Measurements from ENCODE around the gene CAMTA1. TPM values are rescaled to one million over a fixed set of nuclear protein-coding genes. Genes with fewer than 3 reads are reported as not detected.

CAMTA1 gene
- total RNA-seq, 1 experiment from 2014 or later = 60.0 TPM

DNA sequence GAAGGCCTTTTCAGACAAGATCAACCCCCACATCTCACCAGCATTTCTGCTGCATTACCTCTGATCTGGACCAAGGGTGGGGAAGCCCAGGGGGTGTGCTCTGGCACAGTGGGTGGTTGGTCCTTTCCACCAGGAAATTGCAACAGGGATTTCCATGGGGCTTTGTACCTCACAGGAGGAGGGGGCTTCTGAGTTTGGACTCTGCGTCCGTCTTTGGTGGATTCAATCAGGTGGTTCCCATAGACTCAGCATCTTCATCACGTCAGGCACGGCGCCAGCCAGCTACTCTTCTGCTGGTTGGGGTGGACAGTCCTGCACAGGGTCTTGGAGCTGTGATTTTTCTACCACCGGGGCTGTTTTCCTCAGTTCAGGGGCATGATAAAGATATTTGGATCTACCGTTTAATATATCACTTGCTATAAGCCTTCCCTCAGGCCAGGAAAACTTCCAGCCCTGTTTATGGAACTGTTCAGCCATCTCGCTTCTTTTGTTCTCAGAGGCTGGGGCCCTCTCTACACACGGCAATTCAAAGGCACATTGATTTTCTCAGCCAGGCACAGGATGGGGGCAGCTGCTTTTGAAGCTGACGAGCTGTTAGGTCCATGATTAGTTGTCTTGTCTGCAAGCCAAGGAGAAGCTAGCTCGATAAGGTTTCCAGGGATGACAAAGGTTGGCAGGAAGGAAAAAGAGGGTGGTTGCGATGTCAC, 467.3 kb downstream of the CAMTA1 start:
- intact Hi-C loops (cut with micrococcal nuclease; ENCODE audit: unreplicated experiment) = no loop called here
- no peak overlapping the region for H3K4me3 Mint-ChIP-seq (ENCODE audit: unreplicated experiment)
- no peak for DNase-seq
- Histone ChIP-seq H3K9me3 (no peaks in the 10 kb centered on the region), H3K4me1 (no peaks in the 10 kb centered on the region), H3K36me3 (ENCODE audit: control insufficient read depth, insufficient read depth, low read length) (no peaks in the 10 kb centered on the region), H3K27me3 (replicated peaks; ENCODE audit: control insufficient read depth, insufficient read depth, low read length) (no peaks in the 10 kb centered on the region; the same call in 1 of the 2 replicates), H3K4me3 (ENCODE audit: low read depth, low read length) (no peak overlapping the region)
- H3K36me3 Mint-ChIP-seq (ENCODE audit: insufficient read depth, unreplicated experiment) = no peaks in the 10 kb centered on the region
- BruUV-seq (replicated peaks) = no TSS peak
- ChIA-PET POLR2A (no interaction called here), CTCF (no interaction called here)
- H3K9me3 Mint-ChIP-seq (ENCODE audit: unreplicated experiment) = no peaks in the 10 kb centered on the region
- no peaks in the 10 kb centered on the region for H3K4me1 Mint-ChIP-seq (ENCODE audit: low read depth, unreplicated experiment)
- H3K27me3 Mint-ChIP-seq (ENCODE audit: insufficient read depth, unreplicated experiment) = peaks cover 20% of the 10 kb centered on the region
- TF ChIP-seq, protein P1, sequence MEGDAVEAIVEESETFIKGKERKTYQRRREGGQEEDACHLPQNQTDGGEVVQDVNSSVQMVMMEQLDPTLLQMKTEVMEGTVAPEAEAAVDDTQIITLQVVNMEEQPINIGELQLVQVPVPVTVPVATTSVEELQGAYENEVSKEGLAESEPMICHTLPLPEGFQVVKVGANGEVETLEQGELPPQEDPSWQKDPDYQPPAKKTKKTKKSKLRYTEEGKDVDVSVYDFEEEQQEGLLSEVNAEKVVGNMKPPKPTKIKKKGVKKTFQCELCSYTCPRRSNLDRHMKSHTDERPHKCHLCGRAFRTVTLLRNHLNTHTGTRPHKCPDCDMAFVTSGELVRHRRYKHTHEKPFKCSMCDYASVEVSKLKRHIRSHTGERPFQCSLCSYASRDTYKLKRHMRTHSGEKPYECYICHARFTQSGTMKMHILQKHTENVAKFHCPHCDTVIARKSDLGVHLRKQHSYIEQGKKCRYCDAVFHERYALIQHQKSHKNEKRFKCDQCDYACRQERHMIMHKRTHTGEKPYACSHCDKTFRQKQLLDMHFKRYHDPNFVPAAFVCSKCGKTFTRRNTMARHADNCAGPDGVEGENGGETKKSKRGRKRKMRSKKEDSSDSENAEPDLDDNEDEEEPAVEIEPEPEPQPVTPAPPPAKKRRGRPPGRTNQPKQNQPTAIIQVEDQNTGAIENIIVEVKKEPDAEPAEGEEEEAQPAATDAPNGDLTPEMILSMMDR (IDR thresholded peaks at IDR 0.05; ENCODE audit: insufficient read depth in 1 of 2, low read depth in 1 of 2, low read length in 1 of 2, severe bottlenecking in 1 of 2, unreplicated experiment in 1 of 2) = no peak
- no peak overlapping the region for H3K27ac Mint-ChIP-seq (ENCODE audit: unreplicated experiment)

DNA sequence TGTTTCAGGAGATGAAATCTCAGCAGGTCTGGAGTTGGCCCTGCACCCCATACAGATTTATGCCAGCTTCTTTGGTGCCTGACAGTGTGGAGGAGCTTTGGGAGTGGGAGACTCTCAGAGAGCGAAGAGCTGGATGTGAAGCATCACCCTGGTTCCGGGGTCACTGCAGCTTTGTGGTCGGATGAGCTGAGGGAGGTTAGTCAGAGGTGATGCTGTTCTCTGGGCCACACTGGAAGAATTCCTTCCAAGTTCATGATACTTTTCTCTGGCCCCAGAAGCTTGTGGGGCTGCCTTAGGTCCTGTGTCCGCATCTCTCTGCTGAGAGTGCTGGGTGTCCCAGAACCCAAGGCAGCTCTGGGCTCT, 467.8 kb downstream of the CAMTA1 start:
- Mint-ChIP-seq H3K9me3 (ENCODE audit: unreplicated experiment) (no peaks in the 10 kb centered on the region), H3K27me3 (ENCODE audit: insufficient read depth, unreplicated experiment) (peaks cover 20% of the 10 kb centered on the region), H3K27ac (ENCODE audit: unreplicated experiment) (no peak overlapping the region), H3K4me1 (ENCODE audit: low read depth, unreplicated experiment) (no peaks in the 10 kb centered on the region), H3K4me3 (ENCODE audit: unreplicated experiment) (no peak overlapping the region), H3K36me3 (ENCODE audit: insufficient read depth, unreplicated experiment) (no peaks in the 10 kb centered on the region)
- no TSS peak for BruUV-seq (replicated peaks)
- H3K4me3 ChIP-seq (ENCODE audit: low read depth, low read length) = no peak overlapping the region
- CTCF ChIA-PET = no interaction called here
- TF ChIP-seq, protein P1 (IDR thresholded peaks at IDR 0.05; ENCODE audit: insufficient read depth in 1 of 2, low read depth in 1 of 2, low read length in 1 of 2, severe bottlenecking in 1 of 2, unreplicated experiment in 1 of 2) = no peak
- H3K27me3 ChIP-seq (replicated peaks; ENCODE audit: control insufficient read depth, insufficient read depth, low read length) = no peaks in the 10 kb centered on the region; the same call in 1 of the 2 replicates
- no peaks in the 10 kb centered on the region for H3K4me1 ChIP-seq
- intact Hi-C loops (cut with micrococcal nuclease; ENCODE audit: unreplicated experiment) = no loop called here
- POLR2A ChIA-PET = no interaction called here
- H3K36me3 ChIP-seq (ENCODE audit: control insufficient read depth, insufficient read depth, low read length) = no peaks in the 10 kb centered on the region
- no peak for DNase-seq
- H3K9me3 ChIP-seq = no peaks in the 10 kb centered on the region

DNA sequence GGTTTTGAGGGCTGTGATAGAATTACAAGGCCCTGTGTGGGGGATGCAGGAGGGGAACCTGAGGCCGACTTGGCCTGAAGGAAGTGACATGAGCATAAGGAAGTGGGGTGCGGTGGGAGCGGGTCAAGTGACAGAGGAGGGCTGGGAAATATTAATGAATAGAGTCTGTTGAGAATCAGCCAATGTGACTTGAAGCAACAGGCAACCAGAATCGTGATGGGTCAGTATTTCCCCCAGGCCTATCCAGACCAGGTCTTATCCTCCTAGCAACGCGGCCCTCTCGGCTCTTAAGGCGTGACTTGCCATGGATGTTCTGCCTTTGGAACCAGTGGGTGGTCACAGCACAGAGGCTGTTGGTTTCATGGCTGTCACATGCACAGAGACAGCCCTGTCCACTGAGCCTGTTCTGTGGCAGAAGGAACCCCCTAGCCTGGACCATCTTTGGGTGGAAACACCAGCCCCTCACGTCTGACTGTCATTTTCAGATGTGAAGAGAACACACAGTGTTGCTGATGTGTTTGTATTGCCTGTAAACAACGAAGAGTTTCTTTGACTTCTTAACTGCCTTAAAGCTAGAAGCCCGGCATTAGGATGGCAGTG, 468.8 kb downstream of the CAMTA1 start:
- H3K27ac Mint-ChIP-seq (ENCODE audit: unreplicated experiment) = no peak overlapping the region
- CTCF ChIA-PET = no interaction called here
- H3K27me3 ChIP-seq (replicated peaks; ENCODE audit: control insufficient read depth, insufficient read depth, low read length) = no peaks in the 10 kb centered on the region

More for the DNA sequence above, 468.8 kb downstream of the CAMTA1 start:
- H3K36me3 ChIP-seq (ENCODE audit: control insufficient read depth, insufficient read depth, low read length) = no peaks in the 10 kb centered on the region
- no peaks in the 10 kb centered on the region for H3K9me3 ChIP-seq
- TF ChIP-seq, protein P1 (IDR thresholded peaks at IDR 0.05; ENCODE audit: insufficient read depth in 1 of 2, low read depth in 1 of 2, low read length in 1 of 2, severe bottlenecking in 1 of 2, unreplicated experiment in 1 of 2) = no peak
- intact Hi-C loops (cut with micrococcal nuclease; ENCODE audit: unreplicated experiment) = no loop called here
- H3K4me1 ChIP-seq = no peaks in the 10 kb centered on the region
- Mint-ChIP-seq H3K4me3 (ENCODE audit: unreplicated experiment) (no peak overlapping the region), H3K27me3 (ENCODE audit: insufficient read depth, unreplicated experiment) (peaks cover 24% of the 10 kb centered on the region), H3K36me3 (ENCODE audit: insufficient read depth, unreplicated experiment) (no peaks in the 10 kb centered on the region), H3K4me1 (ENCODE audit: low read depth, unreplicated experiment) (no peaks in the 10 kb centered on the region), H3K9me3 (ENCODE audit: unreplicated experiment) (no peaks in the 10 kb centered on the region)
- no TSS peak for BruUV-seq (replicated peaks)
- no peak for DNase-seq
- POLR2A ChIA-PET = no interaction called here
- no peak overlapping the region for H3K4me3 ChIP-seq (ENCODE audit: low read depth, low read length)
